GM11168 (cell line): ENCODE measurements around the gene RDX.

Experiments
- in situ Hi-C: fragments of 300-500 bp; cut with MboI; formaldehyde crosslinking; loops from one replicate; pipeline ENCODE4 v1.12.0; 2022; ENCODE audit warnings: low sequenced_read_pairs; ENCODE audit not compliant: unreplicated experiment

The RDX gene

DNA sequence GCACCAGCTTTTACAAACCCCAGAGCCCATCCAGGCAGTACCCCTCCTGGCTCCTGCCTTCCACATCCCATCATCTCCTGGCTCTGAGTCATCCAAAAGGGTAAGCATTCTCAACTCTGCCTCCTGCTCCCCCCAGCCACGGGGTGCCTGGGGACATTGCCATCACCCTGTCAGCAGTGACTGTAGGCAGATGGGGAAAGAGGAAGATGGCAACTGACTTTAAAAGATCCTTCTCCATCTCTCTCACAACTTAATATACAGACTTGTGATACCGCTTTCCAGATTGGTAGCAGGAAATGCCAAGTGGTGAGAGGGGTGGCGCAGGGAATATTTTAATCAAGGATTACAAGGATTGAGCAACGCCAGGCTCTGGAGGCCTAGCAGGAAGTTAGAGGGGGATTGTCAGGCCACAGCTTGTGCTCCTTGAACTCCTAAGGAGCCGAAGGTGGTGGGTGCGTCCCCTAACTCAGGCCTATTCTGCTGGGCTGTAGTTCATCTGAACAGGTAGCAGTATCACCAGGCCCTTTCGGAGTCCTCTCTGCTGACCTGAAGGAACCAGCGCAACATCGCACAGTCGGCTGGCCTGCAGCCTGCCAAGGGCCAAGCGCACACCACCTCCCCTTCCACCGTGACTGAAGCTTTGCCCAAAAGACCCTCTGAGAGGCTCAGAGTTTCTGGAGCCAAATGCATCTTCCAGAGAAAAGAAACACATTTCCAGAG lies 119.9 kb downstream of the RDX start:
- in situ Hi-C loops = no loop called here

DNA sequence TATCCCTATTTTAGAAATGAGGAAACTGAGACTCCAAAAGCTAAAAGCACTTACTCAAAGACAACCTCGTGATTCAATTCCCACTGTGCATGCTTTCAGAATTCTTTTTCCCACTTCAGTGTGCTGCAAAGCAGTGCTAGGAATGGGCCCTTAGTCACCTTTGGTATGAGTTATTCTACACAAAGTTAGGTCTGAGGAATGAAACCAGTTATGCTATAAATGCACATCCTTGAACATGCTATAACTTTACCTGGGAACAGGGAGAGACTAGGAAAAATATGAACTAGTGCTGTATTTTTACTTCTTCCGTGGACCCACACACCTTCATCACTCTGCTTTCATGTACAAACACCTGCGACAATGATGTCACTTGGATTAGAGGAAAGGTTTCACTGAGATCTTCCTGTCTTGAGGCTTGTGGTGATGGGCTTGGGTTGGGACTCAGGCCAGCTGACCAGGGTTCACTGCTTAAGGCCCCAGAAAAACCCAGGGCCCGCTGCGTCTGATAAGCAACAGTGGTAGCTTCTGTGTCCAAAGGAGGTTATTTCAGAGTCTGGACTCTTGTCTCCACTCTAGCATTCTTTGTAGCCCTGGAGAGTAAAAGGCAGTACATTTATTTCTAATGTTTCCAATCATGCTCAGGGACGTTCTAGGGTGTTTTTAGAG lies 121.6 kb downstream of the RDX start:
- in situ Hi-C loops = no loop called here

DNA sequence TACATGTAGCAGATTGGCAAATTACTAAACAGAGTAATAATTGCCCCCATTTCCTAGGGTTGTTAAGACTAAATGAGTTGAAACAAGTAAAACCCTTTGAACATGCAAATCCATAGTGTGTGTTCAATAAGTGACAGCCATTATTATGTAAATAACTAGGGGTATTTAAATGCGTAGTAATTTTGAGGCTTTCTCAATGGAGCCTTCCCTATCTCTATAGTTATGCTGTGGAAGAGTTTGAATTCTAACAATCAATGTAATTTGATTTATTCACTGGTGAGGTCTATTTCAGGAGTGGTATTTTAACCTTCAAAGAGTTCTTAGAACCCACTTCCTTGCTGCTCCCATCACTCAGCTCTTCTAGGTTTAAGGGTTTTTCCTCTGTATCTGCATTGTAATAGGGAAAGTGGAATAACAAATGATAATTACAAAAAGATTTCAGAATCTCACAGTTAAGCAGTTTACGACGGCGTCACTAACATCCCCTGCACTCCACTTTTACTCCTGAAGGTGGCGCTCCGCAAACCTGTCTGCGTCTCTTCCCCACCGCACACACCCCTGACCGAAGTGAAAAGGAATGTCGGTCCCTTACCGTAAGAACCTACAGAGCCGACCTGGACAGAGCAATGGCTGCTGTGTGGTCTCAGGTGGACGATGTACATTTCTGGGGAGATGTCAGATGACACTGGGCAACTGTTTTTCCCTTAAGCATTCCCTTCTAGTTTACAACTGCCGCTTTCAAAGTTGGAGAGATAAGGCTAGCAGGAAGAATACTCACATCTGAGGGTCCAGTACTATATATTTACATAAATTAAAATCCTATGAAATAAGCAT lies 122.4 kb downstream of the RDX start:
- in situ Hi-C loops = no loop called here

- in situ Hi-C loops = no loop called here
Observed at GRCh38 chr11:110172468-110173065, 123.8 kb downstream of the RDX start.

- in situ Hi-C loops = no loop called here
Observed at GRCh38 chr11:110169738-110170137, 126.7 kb downstream of the RDX start.

DNA sequence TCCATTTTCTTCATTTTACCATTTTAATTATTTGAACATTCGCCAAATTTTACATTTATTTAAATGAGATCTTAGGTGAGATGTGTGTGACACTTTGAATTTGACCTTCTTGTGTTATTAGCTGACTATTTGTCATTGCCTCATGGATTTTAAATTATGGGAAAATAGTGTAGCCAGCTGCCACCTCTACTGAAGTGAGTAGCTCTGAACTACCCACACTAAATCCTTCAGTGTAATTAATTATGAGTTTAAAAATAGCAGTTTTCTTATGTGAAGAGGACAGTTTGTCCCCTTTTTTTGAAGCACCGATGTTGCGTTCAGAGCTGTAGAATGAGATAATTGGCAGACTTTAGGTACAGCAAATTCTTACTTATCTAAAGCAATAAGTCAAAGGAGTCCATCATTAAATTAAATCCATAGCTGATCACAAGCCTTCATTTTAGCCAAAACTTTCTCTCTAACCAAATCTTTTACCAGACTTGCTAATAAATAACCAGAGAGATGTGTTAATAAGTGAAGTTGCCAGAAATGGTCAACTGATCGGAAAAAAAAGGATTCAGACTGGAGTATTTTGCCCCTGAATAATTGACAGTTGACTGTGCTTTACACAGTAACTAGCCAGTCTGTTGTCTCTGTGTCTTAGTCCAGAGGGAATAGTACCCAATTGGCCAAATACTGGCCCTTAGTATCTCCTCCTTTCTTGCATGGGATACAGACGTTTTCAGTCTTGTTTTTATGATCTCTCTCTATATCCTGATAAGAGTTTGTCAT lies 128.2 kb downstream of the RDX start:
- in situ Hi-C loops = no loop called here

GRCh38 chr11:110165039-110165925 lies 131.1 kb downstream of the RDX start:
- in situ Hi-C loops = no loop called here

DNA sequence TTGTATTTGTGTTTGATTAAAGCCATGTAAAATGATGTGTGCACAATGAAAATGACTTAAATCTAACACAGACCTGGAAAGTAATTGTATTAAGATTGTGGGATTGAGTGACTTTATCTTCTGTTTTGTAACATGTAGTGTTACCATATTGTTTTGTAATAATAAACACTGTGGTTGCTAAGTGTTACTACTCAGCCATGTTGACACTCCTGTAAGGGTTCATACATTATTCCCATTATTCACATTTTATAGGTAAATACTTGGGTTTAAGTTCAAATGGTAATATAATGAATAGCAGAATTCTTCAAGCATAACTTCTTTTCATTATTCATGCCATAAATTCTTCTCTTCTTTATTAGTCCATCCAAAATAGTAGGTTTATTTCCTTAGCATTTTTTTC lies 134.2 kb downstream of the RDX start:
- in situ Hi-C loops = no loop called here

- in situ Hi-C loops = no loop called here
Observed at GRCh38 chr11:110161061-110161460, 135.4 kb downstream of the RDX start.

- in situ Hi-C loops = no loop called here
Observed at GRCh38 chr11:110160437-110160836, 136.0 kb downstream of the RDX start.

GRCh38 chr11:110160016-110160415 lies 136.4 kb downstream of the RDX start:
- in situ Hi-C loops = no loop called here

DNA sequence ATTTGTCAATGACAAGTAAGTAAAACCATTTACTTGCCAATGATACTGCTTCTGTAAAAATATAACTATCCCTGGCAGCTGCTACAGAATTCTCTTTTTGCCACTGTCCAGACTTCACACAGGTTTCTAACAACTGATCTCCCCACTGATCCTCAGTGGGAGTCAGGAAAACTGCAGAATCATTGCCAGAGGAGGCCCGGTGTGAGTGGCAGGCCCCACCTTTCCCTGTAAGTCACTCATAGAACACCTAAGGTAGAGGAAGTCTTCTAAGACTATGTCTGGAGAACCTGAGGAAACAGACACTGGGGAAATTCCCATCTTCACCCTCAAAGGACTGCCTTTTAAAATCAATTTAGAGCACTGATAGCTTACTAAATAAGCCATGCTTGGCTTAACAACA lies 136.9 kb downstream of the RDX start:
- in situ Hi-C loops = no loop called here

- in situ Hi-C loops = no loop called here
Observed at GRCh38 chr11:110158317-110159200, 137.9 kb downstream of the RDX start.

DNA sequence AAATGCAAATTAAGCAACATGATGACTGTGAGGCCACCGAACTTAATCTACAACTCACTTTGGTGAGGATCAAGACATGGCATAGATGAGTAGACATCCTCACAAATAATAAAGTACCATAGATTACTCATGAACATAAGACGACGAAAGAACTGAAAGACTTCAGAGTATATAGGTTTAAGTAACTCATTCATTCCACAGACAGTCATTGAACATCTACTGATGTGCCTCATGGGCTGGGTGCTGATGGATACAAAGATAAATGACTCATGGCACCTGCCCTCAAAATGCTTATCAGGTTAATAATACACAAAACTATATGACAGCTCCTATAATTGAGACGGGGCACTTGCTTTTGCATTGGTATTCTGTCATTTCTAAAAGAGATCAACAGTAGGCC lies 139.9 kb downstream of the RDX start:
- in situ Hi-C loops = no loop called here

DNA sequence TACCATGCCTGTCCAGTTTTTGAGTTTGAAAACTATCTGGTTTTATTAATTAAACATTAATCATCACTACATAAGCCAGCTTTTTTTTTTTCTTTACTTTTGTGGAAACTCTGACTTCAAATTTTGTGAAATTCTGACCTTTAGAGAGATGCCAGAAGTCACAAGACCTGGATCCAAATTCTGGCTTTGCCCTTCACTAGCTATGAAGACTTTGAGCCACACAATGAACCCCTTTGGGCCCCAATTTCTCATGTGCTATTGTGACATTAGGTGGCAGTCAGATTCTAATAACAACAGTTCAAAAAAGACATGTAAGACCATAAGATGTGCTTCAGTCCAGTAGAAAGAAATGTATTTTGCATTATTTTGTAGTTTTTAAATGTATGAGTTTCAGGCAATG lies 142.9 kb downstream of the RDX start:
- in situ Hi-C loops = no loop called here

- in situ Hi-C loops = no loop called here
Observed at GRCh38 chr11:110152199-110152598, 144.2 kb downstream of the RDX start.

GRCh38 chr11:110148775-110149744 lies 147.4 kb downstream of the RDX start:
- in situ Hi-C loops = no loop called here
